Astrocyte (in vitro differentiated cells and primary cell): ENCODE data around the gene ZFP36L1. TPM values are rescaled to one million over a fixed set of nuclear protein-coding genes. Genes with fewer than 3 reads are reported as not detected.
A peak's percentile ranks its signal among the peaks of the same experiment; 100 is the strongest.

ENCODE experiments used
- DNase-seq: peaks from one replicate; pipeline ENCODE4 v3.0.0-alpha.2; 2010; ENCODE audit warnings: low read depth
- FAIRE-seq: peaks from 2 replicates; lab custom pipeline; 2011; peaks lifted over from hg19 to GRCh38; lab: Jason Lieb, UNC
- H2AFZ ChIP-seq: 2 replicates; pipeline ENCODE4 v1.6.0; 2012; ENCODE audit warnings: low read depth, low read length, inconsistent platforms
- H3K27ac ChIP-seq: 2 replicates; pipeline ENCODE4 v1.5.1; 2011; ENCODE audit warnings: low read depth, low read length, inconsistent platforms
- H3K27me3 ChIP-seq: 2 replicates; pipeline ENCODE4 v1.6.0; 2011; ENCODE audit warnings: low read length, inconsistent platforms; ENCODE audit not compliant: insufficient read depth
- H3K36me3 ChIP-seq: 2 replicates; pipeline ENCODE4 v1.5.1; 2011; ENCODE audit warnings: low read length, inconsistent platforms; ENCODE audit not compliant: insufficient read depth
- H3K4me1 ChIP-seq: 2 replicates; pipeline ENCODE4 v1.5.1; 2011; ENCODE audit warnings: low read length, inconsistent platforms; ENCODE audit not compliant: insufficient read depth
- H3K4me2 ChIP-seq: 2 replicates; pipeline ENCODE4 v1.6.0; 2012; ENCODE audit warnings: low read length, inconsistent platforms
- H3K4me3 ChIP-seq: 2 replicates; pipeline ENCODE4 v1.5.1; 2011; ENCODE audit warnings: low read depth, mild to moderate bottlenecking, low read length, inconsistent platforms; ENCODE audit not compliant: insufficient read depth
- H3K79me2 ChIP-seq: 2 replicates; pipeline ENCODE4 v1.6.0; 2012; ENCODE audit warnings: mild to moderate bottlenecking, low read length, inconsistent platforms; ENCODE audit not compliant: insufficient read depth
- H3K9ac ChIP-seq: 2 replicates; pipeline ENCODE4 v1.6.0; 2012; ENCODE audit warnings: mild to moderate bottlenecking, low read length, inconsistent platforms
- H3K9me3 ChIP-seq: 2 replicates; pipeline ENCODE4 v1.5.1; 2012; ENCODE audit warnings: low read depth, mild to moderate bottlenecking, low read length, inconsistent platforms; ENCODE audit not compliant: insufficient read depth
- H4K20me1 ChIP-seq: 2 replicates; pipeline ENCODE4 v1.6.0; 2012; ENCODE audit warnings: low read length, inconsistent platforms; ENCODE audit not compliant: insufficient read depth
- H3K27ac Mint-ChIP-seq: one replicate; pipeline ENCODE4 v1.8.0; 2021; ENCODE audit warnings: mild to moderate bottlenecking, mixed read lengths; ENCODE audit not compliant: unreplicated experiment
- H3K27me3 Mint-ChIP-seq: one replicate; pipeline ENCODE4 v1.8.0; 2021; ENCODE audit warnings: low read depth, mixed read lengths; ENCODE audit not compliant: unreplicated experiment
- H3K36me3 Mint-ChIP-seq: one replicate; pipeline ENCODE4 v1.8.0; 2021; ENCODE audit warnings: low read depth, mixed read lengths; ENCODE audit not compliant: unreplicated experiment
- H3K4me1 Mint-ChIP-seq: one replicate; pipeline ENCODE4 v1.8.0; 2021; ENCODE audit warnings: low read depth, mixed read lengths; ENCODE audit not compliant: unreplicated experiment
- H3K4me3 Mint-ChIP-seq: one replicate; pipeline ENCODE4 v1.8.0; 2021; ENCODE audit warnings: mild to moderate bottlenecking, moderate library complexity, mixed read lengths; ENCODE audit not compliant: unreplicated experiment
- H3K9me3 Mint-ChIP-seq: one replicate; pipeline ENCODE4 v1.8.0; 2021; ENCODE audit warnings: mild to moderate bottlenecking, mixed read lengths; ENCODE audit not compliant: unreplicated experiment
- EZH2 ChIP-seq: IDR thresholded peaks from 2 replicates; pipeline ENCODE4 v1.6.1; 2012; ENCODE audit warnings: mild to moderate bottlenecking, low read length, inconsistent platforms; ENCODE audit not compliant: insufficient read depth
- total RNA-seq: library from RNA; stranded (reverse); gene quantifications from 2 replicates; pipeline ENCODE4 v1.2.1, GENCODE V29; 2021
- TF ChIP-seq, protein P1 (sequence below): IDR thresholded peaks from 2 replicates; pipeline ENCODE4 v1.5.1; 2011; ENCODE audit warnings: low read depth, mild to moderate bottlenecking, inconsistent platforms, low read length, moderate library complexity; ENCODE audit not compliant: insufficient read depth

The ZFP36L1 gene
- total RNA-seq, 1 donor from 2014 or later = 219 TPM

DNA sequence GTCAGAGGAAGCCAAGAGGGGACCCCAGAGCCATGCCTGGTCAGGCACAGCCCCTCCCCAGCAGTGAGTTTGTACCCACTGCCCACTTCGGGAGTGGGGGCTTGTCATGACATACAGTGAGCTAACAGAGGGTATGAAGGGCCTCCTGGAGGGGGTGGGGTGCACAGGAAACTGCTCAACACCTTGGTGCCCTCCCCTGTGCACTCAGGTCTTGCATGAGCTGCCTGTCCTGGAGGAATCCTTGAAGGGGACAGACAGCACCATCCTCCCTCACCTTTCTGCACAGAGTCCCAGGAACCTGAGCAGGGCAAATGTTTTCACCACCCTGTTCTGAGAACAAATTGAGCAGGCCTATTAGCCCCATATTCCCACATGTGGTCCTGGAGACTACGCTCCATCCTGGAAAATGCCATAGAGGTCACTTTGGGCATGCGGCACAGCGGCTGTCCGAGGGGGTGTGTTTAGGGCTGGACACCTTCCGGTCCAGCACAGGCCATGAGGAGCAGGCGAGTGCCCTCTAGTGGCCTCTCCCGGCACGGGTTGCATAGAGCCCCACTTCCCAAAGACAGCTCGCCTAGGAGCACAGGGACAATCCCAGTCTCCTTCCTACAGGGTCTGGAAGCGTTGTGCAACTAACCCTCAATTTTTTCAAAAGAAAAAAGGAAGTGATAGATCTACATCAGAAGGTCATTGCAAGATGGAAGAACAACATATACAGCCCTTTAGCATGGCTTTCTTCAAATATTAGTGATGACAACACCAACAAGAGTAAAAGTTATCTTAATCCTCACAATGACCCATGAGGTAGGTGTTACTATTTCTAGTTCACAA is 31.9 kb upstream of the ZFP36L1 start:
- Histone ChIP-seq H3K36me3 (no peaks in the 10 kb centered on the region), H2AFZ (peak overlapping the region; percentile 29), H3K4me2 (no peak overlapping the region), H3K27ac (no peak overlapping the region), H3K9ac (no peak overlapping the region), H3K79me2 (no peaks in the 10 kb centered on the region), H4K20me1 (no peaks in the 10 kb centered on the region), H3K9me3 (no peaks in the 10 kb centered on the region), H3K27me3 (no peaks in the 10 kb centered on the region), H3K4me3 (no peak overlapping the region), H3K4me1 (peaks cover 2% of the 10 kb centered on the region)
- no peaks in the 10 kb centered on the region for H3K27me3 Mint-ChIP-seq
- H3K4me1 Mint-ChIP-seq = no peaks in the 10 kb centered on the region
- H3K4me3 Mint-ChIP-seq = no peak overlapping the region
- no peaks in the 10 kb centered on the region for H3K9me3 Mint-ChIP-seq
- FAIRE-seq (no peak), DNase-seq (no peak)
- peaks cover 13% of the 10 kb centered on the region for H3K36me3 Mint-ChIP-seq
- TF ChIP-seq EZH2 = no peak
- TF ChIP-seq, protein P1, sequence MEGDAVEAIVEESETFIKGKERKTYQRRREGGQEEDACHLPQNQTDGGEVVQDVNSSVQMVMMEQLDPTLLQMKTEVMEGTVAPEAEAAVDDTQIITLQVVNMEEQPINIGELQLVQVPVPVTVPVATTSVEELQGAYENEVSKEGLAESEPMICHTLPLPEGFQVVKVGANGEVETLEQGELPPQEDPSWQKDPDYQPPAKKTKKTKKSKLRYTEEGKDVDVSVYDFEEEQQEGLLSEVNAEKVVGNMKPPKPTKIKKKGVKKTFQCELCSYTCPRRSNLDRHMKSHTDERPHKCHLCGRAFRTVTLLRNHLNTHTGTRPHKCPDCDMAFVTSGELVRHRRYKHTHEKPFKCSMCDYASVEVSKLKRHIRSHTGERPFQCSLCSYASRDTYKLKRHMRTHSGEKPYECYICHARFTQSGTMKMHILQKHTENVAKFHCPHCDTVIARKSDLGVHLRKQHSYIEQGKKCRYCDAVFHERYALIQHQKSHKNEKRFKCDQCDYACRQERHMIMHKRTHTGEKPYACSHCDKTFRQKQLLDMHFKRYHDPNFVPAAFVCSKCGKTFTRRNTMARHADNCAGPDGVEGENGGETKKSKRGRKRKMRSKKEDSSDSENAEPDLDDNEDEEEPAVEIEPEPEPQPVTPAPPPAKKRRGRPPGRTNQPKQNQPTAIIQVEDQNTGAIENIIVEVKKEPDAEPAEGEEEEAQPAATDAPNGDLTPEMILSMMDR = peak; percentile 87
- H3K27ac Mint-ChIP-seq = peak overlapping the region; percentile 53

DNA sequence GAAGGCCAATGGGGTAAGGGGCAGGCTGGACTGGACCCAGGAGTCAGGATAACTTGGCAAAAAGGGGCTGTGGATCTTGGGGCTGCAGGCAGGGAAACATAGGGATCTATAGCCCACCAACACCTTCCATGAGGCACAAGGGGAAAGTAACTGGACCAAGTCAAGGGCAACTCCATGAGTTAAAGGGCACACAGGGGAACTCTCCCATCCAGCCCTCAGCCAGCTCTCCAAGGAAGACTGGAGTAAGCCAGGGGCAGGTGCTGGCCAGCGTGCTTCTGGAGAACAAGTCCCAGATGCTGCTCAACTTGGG is 31.3 kb upstream of the ZFP36L1 start:
- Mint-ChIP-seq H3K9me3 (no peaks in the 10 kb centered on the region), H3K4me1 (no peaks in the 10 kb centered on the region), H3K27ac (no peak overlapping the region), H3K4me3 (no peak overlapping the region), H3K27me3 (no peaks in the 10 kb centered on the region), H3K36me3 (peaks cover 13% of the 10 kb centered on the region)
- Histone ChIP-seq H3K79me2 (no peaks in the 10 kb centered on the region), H4K20me1 (no peaks in the 10 kb centered on the region), H3K4me1 (peaks cover 4% of the 10 kb centered on the region), H3K27ac (no peak overlapping the region), H3K9ac (no peak overlapping the region), H2AFZ (no peak overlapping the region), H3K36me3 (no peaks in the 10 kb centered on the region), H3K4me2 (no peak overlapping the region), H3K27me3 (no peaks in the 10 kb centered on the region), H3K9me3 (no peaks in the 10 kb centered on the region), H3K4me3 (no peak overlapping the region)
- DNase-seq = no peak
- no peak for TF ChIP-seq EZH2
- TF ChIP-seq, protein P1 = no peak
- FAIRE-seq = no peak

DNA sequence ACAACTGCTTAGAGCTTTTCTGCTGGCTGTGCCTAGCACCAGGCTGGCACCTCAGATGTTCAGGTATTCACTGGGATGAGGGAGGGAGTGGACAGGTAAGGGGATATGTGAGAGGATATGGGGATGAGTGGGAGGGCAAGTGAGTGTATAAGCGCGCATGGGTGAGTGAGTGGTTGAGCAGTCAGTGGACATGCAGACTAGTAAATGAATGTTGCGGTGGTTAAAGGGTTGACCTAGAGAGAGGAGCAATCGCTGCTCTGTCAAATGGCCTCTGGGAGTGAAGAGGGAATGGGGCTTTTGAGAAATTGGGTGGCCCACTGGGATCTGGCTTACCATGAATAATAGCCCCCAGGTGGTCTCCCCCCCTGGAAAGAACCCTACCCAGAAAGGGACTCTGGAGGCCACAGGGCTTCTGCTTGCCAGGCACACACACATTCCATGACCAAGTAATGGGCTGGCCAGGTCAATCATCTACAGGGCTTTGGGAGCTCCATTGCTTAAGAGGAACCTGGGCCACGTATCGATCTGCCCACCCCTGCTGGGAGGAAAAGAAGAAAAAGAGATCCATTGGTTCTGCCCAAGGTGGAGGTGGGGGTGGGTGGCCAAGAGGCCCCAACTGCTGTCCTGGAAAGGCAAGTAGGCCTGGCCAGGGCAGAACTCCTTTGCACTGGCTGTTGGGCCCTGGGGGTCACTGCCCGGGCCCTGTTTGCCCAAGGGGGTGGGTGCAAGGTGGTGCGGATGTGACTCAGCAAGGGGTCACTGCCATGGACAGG is 30.8 kb upstream of the ZFP36L1 start:
- Histone ChIP-seq H3K27me3 (no peaks in the 10 kb centered on the region), H4K20me1 (no peaks in the 10 kb centered on the region), H3K4me1 (peaks cover 4% of the 10 kb centered on the region), H3K27ac (no peak overlapping the region), H3K9me3 (no peaks in the 10 kb centered on the region), H3K79me2 (no peaks in the 10 kb centered on the region), H3K9ac (no peak overlapping the region), H2AFZ (no peak overlapping the region), H3K4me2 (no peak overlapping the region), H3K36me3 (no peaks in the 10 kb centered on the region), H3K4me3 (no peak overlapping the region)
- no peak overlapping the region for H3K27ac Mint-ChIP-seq
- no peak for TF ChIP-seq EZH2
- TF ChIP-seq, protein P1 = no peak
- no peaks in the 10 kb centered on the region for H3K9me3 Mint-ChIP-seq
- H3K27me3 Mint-ChIP-seq = no peaks in the 10 kb centered on the region
- H3K36me3 Mint-ChIP-seq = peaks cover 13% of the 10 kb centered on the region
- H3K4me1 Mint-ChIP-seq = no peaks in the 10 kb centered on the region
- no peak for FAIRE-seq
- no peak for DNase-seq
- no peak overlapping the region for H3K4me3 Mint-ChIP-seq
